ENCODE data around the gene KCND2. TPM values are rescaled to one million over a fixed set of nuclear protein-coding genes. Genes with fewer than 3 reads are reported as not detected.

KCND2 gene
- polyA plus RNA-seq, 2 of the 4 experiments (the other 2 are of a cell fraction), result 0.01 TPM; not detected in 1

- WGBS (ENCODE audit: missing lambda C conversion rate), result 49% methylated on average over 3 of the region's 3 CpGs
- Histone ChIP-seq H3K4me1 (no peaks in the 10 kb centered on the region), H3K4me3 (no peak overlapping the region), H3K27ac (no peak overlapping the region), H3K9me3 (no peaks in the 10 kb centered on the region), H3K4me2 (no peak overlapping the region)
- FAIRE-seq, result no peak
- ChIA-PET POLR2A (no interaction called here), CTCF (interaction anchor here (1.2 to 1.6 kb wide), 2 partner anchors 13 to 21 kb away, joined by 3 to 4 read pairs; no protein-coding TSS in a partner anchor)
- TF ChIP-seq NFE2L2 (conservative IDR thresholded peaks at IDR 0.05; ENCODE audit: low read length) (peak; percentile 29; the same call in 1 of the 2 replicates), JUNB (IDR thresholded peaks at IDR 0.05) (no peak), MAFK (IDR thresholded peaks at IDR 0.05; ENCODE audit: partially characterized antibody) (peak; percentile 31), CHD2 (IDR thresholded peaks at IDR 0.05; ENCODE audit: low read length, partially characterized antibody) (no peak)
- ATAC-seq, result no peak
- no peak for DNase-seq (ENCODE audit: low read depth in 1 of 2, low spot score in 1 of 2)
Measured at GRCh38 chr7:120738816-120739215, 465.8 kb downstream of the KCND2 start.

GRCh38 chr7:120740348-120740747 lies 467.4 kb downstream of the KCND2 start:
- no peak for TF ChIP-seq KDM5A (IDR thresholded peaks at IDR 0.05)
- TF ChIP-seq NPAS2 (CRISPR knock-in tag; IDR thresholded peaks at IDR 0.05; ENCODE audit: borderline replicate concordance), result no peak
- no peak for TF ChIP-seq NR3C1 (IDR thresholded peaks at IDR 0.05)
- TF ChIP-seq PBX3 (IDR thresholded peaks at IDR 0.05), result no peak
- no peak for TF ChIP-seq RFX5 (IDR thresholded peaks at IDR 0.05)
- no peak for TF ChIP-seq RNF2 (IDR thresholded peaks at IDR 0.05; ENCODE audit: borderline replicate concordance, low read depth)
- ATAC-seq (no peak; a peak in 1 of 6 replicates), FAIRE-seq (no peak), DNase-seq (ENCODE audit: low read depth in 1 of 2, low spot score in 1 of 2) (no peak)
- Histone ChIP-seq H3K4me3 (no peak overlapping the region), H3K4me2 (no peak overlapping the region), H3K9me3 (no peaks in the 10 kb centered on the region), H3K27ac (no peak overlapping the region), H3K4me1 (no peaks in the 10 kb centered on the region)
- WGBS (ENCODE audit: missing lambda C conversion rate), result 35% methylated on average over 3 of the region's 3 CpGs
- ChIA-PET POLR2A (no interaction called here), CTCF (interaction anchor here (1.0 to 1.6 kb wide), 2 partner anchors 14 to 20 kb away, joined by 3 to 4 read pairs; no protein-coding TSS in a partner anchor)

- Histone ChIP-seq H3K4me2 (no peak overlapping the region), H3K27ac (no peak overlapping the region), H3K9me3 (no peaks in the 10 kb centered on the region), H3K4me1 (no peaks in the 10 kb centered on the region), H3K4me3 (no peak overlapping the region)
- no peak for ATAC-seq
- TF ChIP-seq CBX8 (IDR thresholded peaks at IDR 0.05) (no peak), CTCF (IDR thresholded peaks at IDR 0.05) (no peak), HMGXB4 (CRISPR knock-in tag; IDR thresholded peaks at IDR 0.05; ENCODE audit: borderline replicate concordance) (no peak), RAD21 (conservative IDR thresholded peaks at IDR 0.05 in 1 of 2, IDR thresholded peaks at IDR 0.05 in 1 of 2) (no peak), CHD2 (IDR thresholded peaks at IDR 0.05; ENCODE audit: low read length, partially characterized antibody) (no peak), EHMT2 (IDR thresholded peaks at IDR 0.05; ENCODE audit: low read depth) (no peak), MAX (IDR thresholded peaks at IDR 0.05) (no peak), SMC3 (IDR thresholded peaks at IDR 0.05) (no peak), HOXB13 (CRISPR knock-in tag; IDR thresholded peaks at IDR 0.05; ENCODE audit: low read depth) (no peak), CHD4 (IDR thresholded peaks at IDR 0.05; ENCODE audit: borderline replicate concordance) (no peak), HDAC2 (IDR thresholded peaks at IDR 0.05) (no peak), FOSL2 (IDR thresholded peaks at IDR 0.05) (no peak), FOSL2 (CRISPR knock-in tag; IDR thresholded peaks at IDR 0.05) (no peak), HEYL (CRISPR knock-in tag; IDR thresholded peaks at IDR 0.05) (no peak), FOXS1 (CRISPR knock-in tag; IDR thresholded peaks at IDR 0.05) (no peak), BCL3 (IDR thresholded peaks at IDR 0.05) (no peak), ATOH8 (CRISPR knock-in tag; IDR thresholded peaks at IDR 0.05; ENCODE audit: low read depth) (no peak), SREBF2 (IDR thresholded peaks at IDR 0.05) (no peak)
- ChIA-PET CTCF (no interaction called here), POLR2A (no interaction called here)
- no peak for FAIRE-seq
- 46% methylated on average over 7 of the region's 7 CpGs for WGBS (ENCODE audit: missing lambda C conversion rate)
- DNase-seq (ENCODE audit: low read depth in 1 of 2, low spot score in 1 of 2), result no peak
Measured at GRCh38 chr7:120741371-120742042, 468.5 kb downstream of the KCND2 start.
